Suprapubic skin (tissue), 4 donors: Measurements from ENCODE around the gene SPINT2. TPM values are rescaled to one million over a fixed set of nuclear protein-coding genes. Genes with fewer than 3 reads are reported as not detected.
"Not testable (repeated sequence)": the region's sequence is repeated elsewhere in the genome, so short reads cannot be mapped to it uniquely, and the experiment has no call there.

Experiments used
- DNase-seq, 2 donors: peaks; one replicate each; pipeline ENCODE4 v3.0.0-alpha.2; 2019; ENCODE audit warnings: low spot score in 2 of 2
- H3K27ac ChIP-seq: fragments of 200-600 bp; sonication (generic); one replicate; pipeline ENCODE4 v1.5.1; 2019
- H3K27me3 ChIP-seq: fragments of 200-600 bp; sonication (generic); one replicate; pipeline ENCODE4 v1.5.1; 2019
- H3K36me3 ChIP-seq: fragments of 200-600 bp; sonication (generic); one replicate; pipeline ENCODE4 v1.5.1; 2019
- H3K4me1 ChIP-seq: fragments of 200-600 bp; sonication (generic); one replicate; pipeline ENCODE4 v1.5.1; 2019
- H3K4me3 ChIP-seq: fragments of 200-600 bp; sonication (generic); one replicate; pipeline ENCODE4 v1.5.1; 2019; ENCODE audit warnings: mild to moderate bottlenecking
- H3K9me3 ChIP-seq: fragments of 200-600 bp; sonication (generic); one replicate; pipeline ENCODE4 v1.5.1; 2019
- EP300 ChIP-seq: sonication (generic); formaldehyde crosslinking; IDR thresholded peaks from one replicate; pipeline ENCODE4 v1.6.1; 2017; ENCODE audit warnings: antibody characterized with exemption
- POLR2A ChIP-seq, 2 donors: fragments of 450-650 bp; IDR thresholded peaks; one replicate each; pipeline ENCODE4 v1.6.1; 2017; ENCODE audit warnings: antibody characterized with exemption in 2 of 2, mild to moderate bottlenecking in 2 of 2, moderate library complexity in 2 of 2
- POLR2AphosphoS5 ChIP-seq, 3 donors: sonication (generic); formaldehyde crosslinking; IDR thresholded peaks; one replicate each; pipeline ENCODE4 v1.6.1; 2017; ENCODE audit warnings: antibody characterized with exemption in 3 of 3
- WGBS: methylation state at CpG from one replicate; pipeline ENCODE4 v1.1.5; 2018; 5-methylcytosine and 5-hydroxymethylcytosine counted together
- total RNA-seq, 4 donors: library from RNA; depleted of rRNA; stranded (reverse); fragments of >200 nt; gene quantifications; one replicate each; pipeline ENCODE4 v1.1.0, GENCODE V29; 2016
- TF ChIP-seq, protein P1 (sequence below), 2 donors: fragments of 200-600 bp in 1 of 2; fragments of 450-650 bp in 1 of 2; sonication (generic) in 1 of 2; IDR thresholded peaks; one replicate each; pipeline ENCODE4 v1.5.1; 2016 to 2019; ENCODE audit warnings: antibody characterized with exemption in 2 of 2, mild to moderate bottlenecking in 1 of 2, moderate library complexity in 1 of 2

SPINT2 gene
- total RNA-seq, 4 donors from 2014 or later: 359 to 639 (median 494) TPM

- DNase-seq: no peak
- no peak overlapping the region for H3K4me3 ChIP-seq
- H3K27ac ChIP-seq: no peak overlapping the region
- H3K36me3 ChIP-seq: no peaks in the 10 kb centered on the region
- TF ChIP-seq, protein P1, sequence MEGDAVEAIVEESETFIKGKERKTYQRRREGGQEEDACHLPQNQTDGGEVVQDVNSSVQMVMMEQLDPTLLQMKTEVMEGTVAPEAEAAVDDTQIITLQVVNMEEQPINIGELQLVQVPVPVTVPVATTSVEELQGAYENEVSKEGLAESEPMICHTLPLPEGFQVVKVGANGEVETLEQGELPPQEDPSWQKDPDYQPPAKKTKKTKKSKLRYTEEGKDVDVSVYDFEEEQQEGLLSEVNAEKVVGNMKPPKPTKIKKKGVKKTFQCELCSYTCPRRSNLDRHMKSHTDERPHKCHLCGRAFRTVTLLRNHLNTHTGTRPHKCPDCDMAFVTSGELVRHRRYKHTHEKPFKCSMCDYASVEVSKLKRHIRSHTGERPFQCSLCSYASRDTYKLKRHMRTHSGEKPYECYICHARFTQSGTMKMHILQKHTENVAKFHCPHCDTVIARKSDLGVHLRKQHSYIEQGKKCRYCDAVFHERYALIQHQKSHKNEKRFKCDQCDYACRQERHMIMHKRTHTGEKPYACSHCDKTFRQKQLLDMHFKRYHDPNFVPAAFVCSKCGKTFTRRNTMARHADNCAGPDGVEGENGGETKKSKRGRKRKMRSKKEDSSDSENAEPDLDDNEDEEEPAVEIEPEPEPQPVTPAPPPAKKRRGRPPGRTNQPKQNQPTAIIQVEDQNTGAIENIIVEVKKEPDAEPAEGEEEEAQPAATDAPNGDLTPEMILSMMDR (IDR thresholded peaks at IDR 0.05): no peak
- no peak for TF ChIP-seq POLR2A (IDR thresholded peaks at IDR 0.05)
- no peak for TF ChIP-seq EP300
- TF ChIP-seq POLR2AphosphoS5 (IDR thresholded peaks at IDR 0.05): no peak
- H3K4me1 ChIP-seq: peaks cover 17% of the 10 kb centered on the region
- no peaks in the 10 kb centered on the region for H3K9me3 ChIP-seq
- 65% methylated on average over 20 of the region's 64 CpGs for WGBS
- peaks cover 68% of the 10 kb centered on the region for H3K27me3 ChIP-seq
Observed at GRCh38 chr19:38221919-38222830, 42.2 kb upstream of the SPINT2 start.

GRCh38 chr19:38223119-38223523 lies 41.3 kb upstream of the SPINT2 start:
- Histone ChIP-seq H3K4me3 (no peak overlapping the region), H3K36me3 (no peaks in the 10 kb centered on the region), H3K9me3 (no peaks in the 10 kb centered on the region), H3K27ac (no peak overlapping the region), H3K27me3 (peaks cover 72% of the 10 kb centered on the region), H3K4me1 (peaks cover 19% of the 10 kb centered on the region)
- DNase-seq: no peak
- 88% methylated on average over 3 of the region's 3 CpGs for WGBS
- TF ChIP-seq, protein P1 (IDR thresholded peaks at IDR 0.05): no peak
- TF ChIP-seq EP300 (no peak), POLR2AphosphoS5 (IDR thresholded peaks at IDR 0.05) (no peak), POLR2A (IDR thresholded peaks at IDR 0.05) (no peak)

DNA sequence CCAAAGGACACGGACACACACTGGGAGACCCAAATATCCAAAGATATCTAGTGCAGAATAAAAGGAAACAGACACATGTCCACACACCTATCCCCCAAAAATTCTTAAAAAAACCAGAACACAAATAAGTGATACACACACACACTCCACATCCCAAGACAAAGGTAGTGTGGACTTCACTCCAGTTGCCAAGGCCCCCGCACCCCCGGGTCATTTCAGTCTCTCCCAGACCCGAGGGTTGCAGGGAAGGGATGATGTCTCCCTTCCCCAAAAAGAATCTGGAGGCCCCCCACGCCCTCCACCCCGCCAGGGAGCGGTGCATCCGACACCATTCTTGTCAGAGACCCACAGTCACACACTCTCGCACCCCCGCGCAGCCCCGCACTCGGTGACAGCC lies 40.8 kb upstream of the SPINT2 start:
- peaks cover 77% of the 10 kb centered on the region for H3K27me3 ChIP-seq
- peak overlapping the region; percentile 47 for H3K4me3 ChIP-seq
- TF ChIP-seq EP300 (no peak), POLR2AphosphoS5 (IDR thresholded peaks at IDR 0.05) (no peak), POLR2A (IDR thresholded peaks at IDR 0.05) (no peak)
- TF ChIP-seq, protein P1 (IDR thresholded peaks at IDR 0.05): no peak
- peaks cover 24% of the 10 kb centered on the region for H3K4me1 ChIP-seq
- 15% methylated on average over 8 of the region's 13 CpGs for WGBS
- H3K27ac ChIP-seq: no peak overlapping the region
- no peaks in the 10 kb centered on the region for H3K9me3 ChIP-seq
- DNase-seq: no peak
- H3K36me3 ChIP-seq: no peaks in the 10 kb centered on the region

DNA sequence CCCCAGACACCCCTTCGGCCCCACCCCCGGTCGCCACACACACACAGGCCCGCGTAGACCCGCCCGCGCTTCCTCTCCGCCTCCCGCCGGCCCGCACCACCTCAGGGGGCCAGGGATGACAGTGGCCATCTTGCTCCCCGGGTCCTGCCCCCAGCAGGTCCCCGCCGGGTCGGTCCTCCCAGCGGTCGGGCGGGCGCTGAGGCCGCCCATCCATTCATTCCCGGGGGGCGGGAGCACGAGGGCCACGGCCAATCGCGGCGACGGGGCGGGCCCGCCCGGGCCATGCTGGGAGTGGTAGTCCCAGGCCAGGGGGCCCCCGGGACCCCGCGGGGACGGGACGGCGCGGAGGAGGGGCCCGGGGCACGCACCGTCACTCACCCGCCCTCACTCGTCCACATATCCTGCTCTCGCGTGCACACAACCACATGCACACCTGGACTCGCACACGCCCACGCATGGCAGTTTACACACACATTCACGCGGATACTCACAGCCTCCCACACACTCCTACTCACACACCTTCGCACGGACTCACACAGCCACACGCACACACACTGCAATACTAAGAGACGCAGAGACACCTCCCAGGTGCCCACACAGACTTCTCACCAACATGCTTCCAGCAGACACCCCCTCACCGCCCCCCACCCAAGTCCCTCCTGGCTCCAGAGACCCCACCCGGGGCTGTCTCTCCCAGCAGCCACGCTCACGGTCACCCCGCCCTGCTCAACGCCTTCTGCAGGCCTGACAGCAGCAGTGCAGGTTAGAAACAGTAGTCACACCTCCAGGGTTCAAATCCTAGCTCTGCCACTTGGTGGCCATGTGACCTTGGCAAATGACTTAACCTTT lies 40.1 kb upstream of the SPINT2 start, which contains the start of gene DPF1:
TSS of gene DPF1 (minus strand) at position 209 of the 849 bp plus-strand sequence. CDS start at position 129, 80 bp downstream.
- Histone ChIP-seq H3K27me3 (peaks cover 83% of the 10 kb centered on the region), H3K27ac (no peak within 1 kb of the TSS), H3K4me1 (peaks cover 30% of the 10 kb centered on the region), H3K4me3 (peak within 1 kb of the TSS; percentile 47), H3K36me3 (no peaks in the 10 kb centered on the region), H3K9me3 (no peaks in the 10 kb centered on the region)
- DNase-seq: no peak
- 4% methylated on average over 41 of the region's 61 CpGs for WGBS
- TF ChIP-seq, protein P1 (IDR thresholded peaks at IDR 0.05): no peak
- TF ChIP-seq EP300 (no peak), POLR2A (IDR thresholded peaks at IDR 0.05) (no peak), POLR2AphosphoS5 (IDR thresholded peaks at IDR 0.05) (no peak)

GRCh38 chr19:38224863-38225218 lies 39.5 kb upstream of the SPINT2 start:
- not testable (repeated sequence) for H3K36me3 ChIP-seq, H3K9me3 ChIP-seq, H3K4me3 ChIP-seq, DNase-seq, H3K27ac ChIP-seq
- H3K4me1 ChIP-seq: peaks cover 32% of the 10 kb centered on the region
- peaks cover 87% of the 10 kb centered on the region for H3K27me3 ChIP-seq
- WGBS: 92% methylated on average over 6 of the region's 6 CpGs
